MM.1S (cell line): ENCODE data around the gene RASSF1.

Source experiments
- CTCF ChIP-seq: fragments of 300-600 bp; sonication (generic); IDR thresholded peaks from 2 replicates; pipeline ENCODE4 v1.5.1; 2016; ENCODE audit warnings: antibody characterized with exemption, low read length, mixed read lengths
- EZH2 ChIP-seq: fragments of 300-600 bp; sonication (generic); optimal IDR thresholded peaks from 2 replicates; pipeline ENCODE3; 2017; ENCODE audit warnings: low read depth, mild to moderate bottlenecking, antibody characterized with exemption, low read length, mixed read lengths

GRCh38 chr3:50317300-50317699 is 23.3 kb downstream of the RASSF1 start:
- TF ChIP-seq CTCF, result no peak
- no peak for TF ChIP-seq EZH2
